Transverse colon (tissue), 4 donors: ENCODE results near the gene RPS24.

ENCODE experiments used
- EP300 ChIP-seq: sonication (generic); formaldehyde crosslinking; IDR thresholded peaks from one replicate; pipeline ENCODE4 v1.6.1; 2017; ENCODE audit warnings: antibody characterized with exemption, low read depth
- POLR2A ChIP-seq: fragments of 450-650 bp; IDR thresholded peaks from one replicate; pipeline ENCODE4 v1.6.1; 2016; ENCODE audit warnings: antibody characterized with exemption, mild to moderate bottlenecking, moderate library complexity
- POLR2AphosphoS5 ChIP-seq, 3 donors: sonication (generic); formaldehyde crosslinking; IDR thresholded peaks; one replicate each; pipeline ENCODE4 v1.6.1; 2016; ENCODE audit warnings: antibody characterized with exemption in 3 of 3
- TF ChIP-seq, protein P1 (sequence below), 5 experiments: fragments of 200-600 bp in 3 of 5; fragments of 450-650 bp in 2 of 5; sonication (generic) in 3 of 5; IDR thresholded peaks; 1 replicate in 2 of 5; 2 replicates in 3 of 5; pipeline ENCODE4 v1.5.1; 2016 to 2017; ENCODE audit warnings: antibody characterized with exemption in 5 of 5, inconsistent platforms in 3 of 5, mild to moderate bottlenecking in 2 of 5, moderate library complexity in 1 of 5

DNA sequence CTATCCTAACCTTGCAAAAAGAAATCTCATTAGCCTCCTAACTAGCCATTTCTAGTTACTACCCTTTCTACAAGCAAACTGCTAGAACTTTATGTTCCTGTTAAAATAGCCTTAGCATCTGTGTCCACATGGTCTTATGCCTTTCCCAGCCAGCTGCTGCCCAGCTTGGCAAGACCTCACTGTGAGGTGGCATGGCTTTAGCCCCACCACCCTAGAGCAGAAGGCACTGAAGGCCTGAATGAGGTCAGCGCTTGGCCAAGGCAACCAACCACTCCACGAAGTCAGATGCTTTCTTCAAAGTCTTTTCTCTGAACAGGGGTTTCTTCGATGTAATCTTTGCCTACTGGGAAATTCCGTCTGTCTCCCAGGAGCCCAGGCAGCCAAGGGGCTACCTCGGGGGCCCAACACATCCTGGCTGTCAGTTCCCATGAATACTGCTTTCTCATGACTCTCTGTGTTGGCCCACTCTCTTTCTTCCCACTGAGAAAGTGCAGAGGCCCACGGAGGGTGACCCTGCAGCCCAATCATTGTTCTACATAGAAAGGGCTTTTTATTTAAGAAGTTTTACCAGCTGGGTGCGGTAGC lies 45.9 kb upstream of the RPS24 start:
- TF ChIP-seq EP300 (no peak), POLR2AphosphoS5 (IDR thresholded peaks at IDR 0.05) (no peak), POLR2A (no peak)
- TF ChIP-seq, protein P1, sequence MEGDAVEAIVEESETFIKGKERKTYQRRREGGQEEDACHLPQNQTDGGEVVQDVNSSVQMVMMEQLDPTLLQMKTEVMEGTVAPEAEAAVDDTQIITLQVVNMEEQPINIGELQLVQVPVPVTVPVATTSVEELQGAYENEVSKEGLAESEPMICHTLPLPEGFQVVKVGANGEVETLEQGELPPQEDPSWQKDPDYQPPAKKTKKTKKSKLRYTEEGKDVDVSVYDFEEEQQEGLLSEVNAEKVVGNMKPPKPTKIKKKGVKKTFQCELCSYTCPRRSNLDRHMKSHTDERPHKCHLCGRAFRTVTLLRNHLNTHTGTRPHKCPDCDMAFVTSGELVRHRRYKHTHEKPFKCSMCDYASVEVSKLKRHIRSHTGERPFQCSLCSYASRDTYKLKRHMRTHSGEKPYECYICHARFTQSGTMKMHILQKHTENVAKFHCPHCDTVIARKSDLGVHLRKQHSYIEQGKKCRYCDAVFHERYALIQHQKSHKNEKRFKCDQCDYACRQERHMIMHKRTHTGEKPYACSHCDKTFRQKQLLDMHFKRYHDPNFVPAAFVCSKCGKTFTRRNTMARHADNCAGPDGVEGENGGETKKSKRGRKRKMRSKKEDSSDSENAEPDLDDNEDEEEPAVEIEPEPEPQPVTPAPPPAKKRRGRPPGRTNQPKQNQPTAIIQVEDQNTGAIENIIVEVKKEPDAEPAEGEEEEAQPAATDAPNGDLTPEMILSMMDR (IDR thresholded peaks at IDR 0.05): no peak
